GM12864 (cell line): ENCODE results near the gene IGDCC3.

ENCODE experiments used
- DNase-seq: peaks from one replicate; pipeline ENCODE4 v3.0.0-alpha.2; 2011; ENCODE audit warnings: low read depth
- H3K4me3 ChIP-seq: 2 replicates; pipeline ENCODE4 v1.5.1; 2011; ENCODE audit warnings: mild to moderate bottlenecking, low read depth, low read length, control low read depth
- CTCF ChIP-seq: IDR thresholded peaks from 2 replicates; pipeline ENCODE4 v1.5.1; 2011; ENCODE audit warnings: low read depth, mild to moderate bottlenecking, moderate library complexity, low read length, control low read depth, inconsistent platforms; ENCODE audit errors: missing control alignments

The IGDCC3 gene

GRCh38 chr15:65366122-65366892 is 11.5 kb downstream of the IGDCC3 start:
- TF ChIP-seq CTCF = no peak
- no peak for DNase-seq
- no peak overlapping the region for H3K4me3 ChIP-seq

- no peak for TF ChIP-seq CTCF
- DNase-seq = no peak
- H3K4me3 ChIP-seq = no peak overlapping the region
Observed at GRCh38 chr15:65365229-65365628, 12.6 kb downstream of the IGDCC3 start.

- DNase-seq = no peak
- no peak overlapping the region for H3K4me3 ChIP-seq
- no peak for TF ChIP-seq CTCF
Observed at GRCh38 chr15:65363766-65364165, 14.0 kb downstream of the IGDCC3 start.

- TF ChIP-seq CTCF = no peak
- no peak overlapping the region for H3K4me3 ChIP-seq
- DNase-seq = no peak
Observed at GRCh38 chr15:65363306-65363705, 14.5 kb downstream of the IGDCC3 start.

GRCh38 chr15:65362491-65362890 is 15.3 kb downstream of the IGDCC3 start:
- no peak for TF ChIP-seq CTCF
- H3K4me3 ChIP-seq = no peak overlapping the region
- no peak for DNase-seq

GRCh38 chr15:65361708-65362459 is 15.9 kb downstream of the IGDCC3 start:
- H3K4me3 ChIP-seq = no peak overlapping the region
- TF ChIP-seq CTCF = no peak
- DNase-seq = no peak

GRCh38 chr15:65360506-65360905 is 17.3 kb downstream of the IGDCC3 start:
- no peak overlapping the region for H3K4me3 ChIP-seq
- no peak for DNase-seq
- no peak for TF ChIP-seq CTCF
